AG10803 (cell line): ENCODE data around the gene SRCIN1.
"Not testable (repeated sequence)": the region's sequence is repeated elsewhere in the genome, so short reads cannot be mapped to it uniquely, and the experiment has no call there.

ENCODE experiments used
- DNase-seq: peaks from one replicate; pipeline ENCODE4 v3.0.0; 2010; ENCODE audit warnings: low read depth
- H3K4me3 ChIP-seq: 2 replicates; pipeline ENCODE4 v1.5.1; 2011; ENCODE audit warnings: mild to moderate bottlenecking, low read length, control low read depth
- TF ChIP-seq, protein P1 (sequence below): conservative IDR thresholded peaks from 2 replicates; pipeline ENCODE4 v1.5.1; 2011; ENCODE audit warnings: mild to moderate bottlenecking, low read length, control low read depth, inconsistent platforms

SRCIN1 gene

GRCh38 chr17:38534498-38534885 is 71.3 kb downstream of the SRCIN1 start:
- TF ChIP-seq, protein P1, sequence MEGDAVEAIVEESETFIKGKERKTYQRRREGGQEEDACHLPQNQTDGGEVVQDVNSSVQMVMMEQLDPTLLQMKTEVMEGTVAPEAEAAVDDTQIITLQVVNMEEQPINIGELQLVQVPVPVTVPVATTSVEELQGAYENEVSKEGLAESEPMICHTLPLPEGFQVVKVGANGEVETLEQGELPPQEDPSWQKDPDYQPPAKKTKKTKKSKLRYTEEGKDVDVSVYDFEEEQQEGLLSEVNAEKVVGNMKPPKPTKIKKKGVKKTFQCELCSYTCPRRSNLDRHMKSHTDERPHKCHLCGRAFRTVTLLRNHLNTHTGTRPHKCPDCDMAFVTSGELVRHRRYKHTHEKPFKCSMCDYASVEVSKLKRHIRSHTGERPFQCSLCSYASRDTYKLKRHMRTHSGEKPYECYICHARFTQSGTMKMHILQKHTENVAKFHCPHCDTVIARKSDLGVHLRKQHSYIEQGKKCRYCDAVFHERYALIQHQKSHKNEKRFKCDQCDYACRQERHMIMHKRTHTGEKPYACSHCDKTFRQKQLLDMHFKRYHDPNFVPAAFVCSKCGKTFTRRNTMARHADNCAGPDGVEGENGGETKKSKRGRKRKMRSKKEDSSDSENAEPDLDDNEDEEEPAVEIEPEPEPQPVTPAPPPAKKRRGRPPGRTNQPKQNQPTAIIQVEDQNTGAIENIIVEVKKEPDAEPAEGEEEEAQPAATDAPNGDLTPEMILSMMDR, result no peak
- DNase-seq, result no peak
- no peak overlapping the region for H3K4me3 ChIP-seq

DNA sequence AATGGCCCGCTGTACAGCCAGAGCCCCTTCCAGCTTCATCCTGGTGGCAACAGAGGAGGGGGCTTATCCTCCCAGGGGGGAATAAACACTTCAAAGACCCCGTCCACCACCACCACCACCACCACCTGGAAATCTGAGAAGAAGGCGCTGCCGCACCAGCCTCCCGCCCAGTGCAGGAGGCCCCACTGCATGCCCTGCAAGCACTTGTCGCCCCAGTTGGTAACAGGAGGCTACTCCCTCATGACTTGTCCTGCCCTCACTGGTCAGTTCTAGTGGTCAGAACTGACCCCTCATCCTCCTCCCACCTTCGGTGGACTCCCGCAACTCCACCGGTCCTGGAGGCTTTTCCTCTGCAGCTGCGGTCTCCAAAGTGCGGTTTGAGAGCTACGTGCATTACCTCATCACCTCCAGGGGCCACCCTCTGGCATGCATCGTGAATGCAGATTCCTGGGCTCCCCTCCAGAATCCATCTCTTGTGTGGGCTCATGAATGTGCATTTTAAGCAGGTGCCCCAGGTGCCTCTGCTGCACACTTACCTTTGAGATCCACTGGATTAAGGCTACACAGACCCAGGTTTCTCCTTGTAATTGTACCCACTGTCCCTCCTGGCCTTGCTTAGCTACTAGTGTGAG is 71.8 kb downstream of the SRCIN1 start:
- no peak for DNase-seq
- no peak overlapping the region for H3K4me3 ChIP-seq
- TF ChIP-seq, protein P1, result no peak

GRCh38 chr17:38533241-38533640 is 72.5 kb downstream of the SRCIN1 start:
- TF ChIP-seq, protein P1, result no peak
- DNase-seq, result no peak
- H3K4me3 ChIP-seq, result no peak overlapping the region

GRCh38 chr17:38532451-38532850 is 73.3 kb downstream of the SRCIN1 start:
- TF ChIP-seq, protein P1, result no peak
- no peak for DNase-seq
- no peak overlapping the region for H3K4me3 ChIP-seq

DNA sequence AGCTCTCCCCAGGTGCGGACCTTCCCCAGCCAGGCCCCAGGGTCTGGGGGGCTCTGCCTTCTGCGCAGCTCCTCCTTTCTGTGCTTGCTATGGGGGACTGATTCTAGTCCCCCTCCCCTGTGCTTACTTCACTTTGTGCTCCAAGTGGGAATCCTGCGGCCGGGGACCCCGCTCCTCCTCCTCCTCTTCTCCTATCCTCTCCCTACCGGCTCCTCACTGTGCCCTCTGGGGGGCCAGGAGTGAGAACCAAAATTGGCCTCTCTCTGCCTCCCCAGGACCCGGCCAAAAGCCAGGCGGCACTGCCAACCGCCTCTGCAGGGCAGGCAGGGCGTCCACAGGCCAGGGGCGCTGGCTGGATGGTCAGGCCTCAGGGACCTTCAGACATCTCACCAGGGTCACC is 74.0 kb downstream of the SRCIN1 start:
- H3K4me3 ChIP-seq, DNase-seq: not testable (repeated sequence)

- DNase-seq, H3K4me3 ChIP-seq: not testable (repeated sequence)
These were observed 74.9 kb downstream of the SRCIN1 start for GRCh38 chr17:38530856-38531255.

DNA sequence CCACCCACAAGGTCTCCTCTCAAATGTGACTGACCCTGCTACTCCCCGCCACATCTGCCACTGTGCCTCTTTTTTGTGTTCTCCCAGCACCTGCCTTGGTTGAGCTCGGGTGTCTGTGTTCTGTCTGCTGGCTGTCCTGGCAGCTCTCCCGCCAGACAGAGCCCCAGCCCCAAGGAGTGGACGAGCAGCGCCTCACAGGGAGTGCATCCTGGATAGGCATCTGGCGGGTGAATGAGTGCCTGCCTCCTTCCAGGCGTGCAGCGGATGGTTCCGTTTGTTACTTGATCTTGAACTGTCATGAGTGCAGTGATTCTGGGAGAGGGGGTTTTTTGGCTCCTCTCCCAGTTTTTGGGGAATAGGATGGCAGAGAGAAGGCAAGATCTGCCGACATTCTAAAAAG is 77.6 kb downstream of the SRCIN1 start:
- DNase-seq, H3K4me3 ChIP-seq: not testable (repeated sequence)

- H3K4me3 ChIP-seq, DNase-seq: not testable (repeated sequence)
These were observed 79.2 kb downstream of the SRCIN1 start for GRCh38 chr17:38526526-38526925.

- H3K4me3 ChIP-seq, result no peak overlapping the region
- TF ChIP-seq, protein P1, result no peak
- DNase-seq, result no peak
These were observed 93.2 kb downstream of the SRCIN1 start for GRCh38 chr17:38512473-38513058.
